DND-41 (cell line): ENCODE measurements around the gene RBM18.

Experiments used
- ATAC-seq: fragments of 200-7000 bp; cut with Tn5 transposase; 3 replicates; pipeline ENCODE4 v1.9.1; 2021; ENCODE audit warnings: low read depth; ENCODE audit not compliant: insufficient read depth
- DNase-seq: peaks from one replicate; pipeline ENCODE4 v3.0.0-alpha.2; 2020
- H2AFZ ChIP-seq: 2 replicates; pipeline ENCODE4 v1.6.0; 2012; ENCODE audit warnings: low read depth, low read length
- H3K27ac ChIP-seq: 2 replicates; pipeline ENCODE4 v1.5.1; 2012; ENCODE audit warnings: low read length, inconsistent platforms
- H3K27me3 ChIP-seq: fragments of 200-600 bp; sonication (generic); 2 replicates; pipeline ENCODE4 v1.6.0; 2012; ENCODE audit warnings: low read length, mild to moderate bottlenecking, inconsistent platforms; ENCODE audit not compliant: insufficient read depth, poor library complexity
- H3K36me3 ChIP-seq: 2 replicates; pipeline ENCODE4 v1.5.1; 2012; ENCODE audit warnings: low read length, inconsistent platforms; ENCODE audit not compliant: insufficient read depth
- H3K4me1 ChIP-seq: 2 replicates; pipeline ENCODE4 v1.5.1; 2012; ENCODE audit warnings: mild to moderate bottlenecking, low read length; ENCODE audit not compliant: insufficient read depth
- H3K4me2 ChIP-seq: 2 replicates; pipeline ENCODE4 v1.6.0; 2012; ENCODE audit warnings: mild to moderate bottlenecking, moderate library complexity, low read length, inconsistent platforms; ENCODE audit not compliant: insufficient read depth
- H3K4me3 ChIP-seq, 2 experiments: fragments of 200-600 bp in 1 of 2; shearing (Covaris generic) in 1 of 2; 2 replicates each; pipeline ENCODE4 v1.5.1; 2012 to 2016; ENCODE audit warnings: inconsistent platforms in 2 of 2, low read length in 2 of 2, mild to moderate bottlenecking in 2 of 2, low read depth in 1 of 2, moderate library complexity in 1 of 2
- H3K79me2 ChIP-seq: 2 replicates; pipeline ENCODE4 v1.6.0; 2012; ENCODE audit warnings: low read length, inconsistent platforms; ENCODE audit not compliant: insufficient read depth
- H3K9ac ChIP-seq: 2 replicates; pipeline ENCODE4 v1.6.0; 2012; ENCODE audit warnings: low read depth, mild to moderate bottlenecking, inconsistent platforms, low read length, moderate library complexity
- H3K9me3 ChIP-seq: 2 replicates; pipeline ENCODE4 v1.5.1; 2012; ENCODE audit warnings: low read length, moderate library complexity, mild to moderate bottlenecking, inconsistent platforms; ENCODE audit not compliant: insufficient read depth, severe bottlenecking
- H4K20me1 ChIP-seq: 2 replicates; pipeline ENCODE4 v1.6.0; 2012; ENCODE audit warnings: low read length; ENCODE audit not compliant: insufficient read depth
- EZH2 ChIP-seq: IDR thresholded peaks from 3 replicates; pipeline ENCODE4 v1.6.1; 2012; ENCODE audit warnings: borderline replicate concordance, low read depth, mild to moderate bottlenecking, moderate library complexity, low read length, inconsistent platforms; ENCODE audit not compliant: severe bottlenecking
- TF ChIP-seq, protein P1 (sequence below): IDR thresholded peaks from 2 replicates; pipeline ENCODE4 v1.5.1; 2012; ENCODE audit warnings: borderline replicate concordance, low read length, moderate library complexity, mild to moderate bottlenecking; ENCODE audit not compliant: poor library complexity, severe bottlenecking; ENCODE audit errors: extremely low read depth

Gene RBM18

GRCh38 chr9:122261469-122261881 lies 3.2 kb downstream of the RBM18 start:
- no peaks in the 10 kb centered on the region for H3K27me3 ChIP-seq
- ATAC-seq (no peak), DNase-seq (no peak)
- H3K4me3 ChIP-seq, result no peak overlapping the region
- no peak overlapping the region for H2AFZ ChIP-seq
- H3K27ac ChIP-seq, result no peak overlapping the region
- peaks cover 54% of the 10 kb centered on the region for H3K79me2 ChIP-seq
- H3K36me3 ChIP-seq, result peaks cover 24% of the 10 kb centered on the region
- H3K4me2 ChIP-seq, result peak overlapping the region; percentile 39; the same call in 1 of the 2 replicates
- H3K9ac ChIP-seq, result no peak overlapping the region
- TF ChIP-seq EZH2, result no peak
- TF ChIP-seq, protein P1, sequence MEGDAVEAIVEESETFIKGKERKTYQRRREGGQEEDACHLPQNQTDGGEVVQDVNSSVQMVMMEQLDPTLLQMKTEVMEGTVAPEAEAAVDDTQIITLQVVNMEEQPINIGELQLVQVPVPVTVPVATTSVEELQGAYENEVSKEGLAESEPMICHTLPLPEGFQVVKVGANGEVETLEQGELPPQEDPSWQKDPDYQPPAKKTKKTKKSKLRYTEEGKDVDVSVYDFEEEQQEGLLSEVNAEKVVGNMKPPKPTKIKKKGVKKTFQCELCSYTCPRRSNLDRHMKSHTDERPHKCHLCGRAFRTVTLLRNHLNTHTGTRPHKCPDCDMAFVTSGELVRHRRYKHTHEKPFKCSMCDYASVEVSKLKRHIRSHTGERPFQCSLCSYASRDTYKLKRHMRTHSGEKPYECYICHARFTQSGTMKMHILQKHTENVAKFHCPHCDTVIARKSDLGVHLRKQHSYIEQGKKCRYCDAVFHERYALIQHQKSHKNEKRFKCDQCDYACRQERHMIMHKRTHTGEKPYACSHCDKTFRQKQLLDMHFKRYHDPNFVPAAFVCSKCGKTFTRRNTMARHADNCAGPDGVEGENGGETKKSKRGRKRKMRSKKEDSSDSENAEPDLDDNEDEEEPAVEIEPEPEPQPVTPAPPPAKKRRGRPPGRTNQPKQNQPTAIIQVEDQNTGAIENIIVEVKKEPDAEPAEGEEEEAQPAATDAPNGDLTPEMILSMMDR, result no peak
- H3K4me1 ChIP-seq, result peaks cover 38% of the 10 kb centered on the region
- no peaks in the 10 kb centered on the region for H3K9me3 ChIP-seq
- H4K20me1 ChIP-seq, result peaks cover 5% of the 10 kb centered on the region; the same call in 1 of the 2 replicates

DNA sequence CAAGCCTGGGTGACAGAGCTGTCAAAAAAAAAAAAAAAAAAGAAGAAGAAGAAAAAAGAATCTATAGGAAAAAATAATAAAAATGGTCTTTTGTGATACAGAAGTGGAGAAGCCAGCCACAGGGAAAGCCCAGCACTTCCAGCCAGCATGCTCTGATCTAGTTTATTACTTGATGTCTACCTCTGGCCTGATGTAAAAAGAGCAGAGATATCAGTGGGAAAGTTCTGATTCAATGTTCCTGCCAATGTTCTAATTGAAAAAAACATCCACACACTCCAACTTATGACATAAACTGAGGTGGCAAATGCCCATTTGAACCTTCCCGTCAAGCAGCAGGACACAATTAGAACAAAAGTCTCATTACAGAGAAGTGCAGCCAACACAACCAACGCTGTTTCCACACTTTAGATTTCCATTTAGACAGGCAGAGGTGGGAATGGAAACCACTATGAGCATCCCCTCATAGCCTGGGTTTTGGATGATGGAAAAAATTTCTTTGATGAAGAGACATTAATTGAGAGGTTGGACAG lies 5.7 kb downstream of the RBM18 start:
- Histone ChIP-seq H3K9me3 (no peaks in the 10 kb centered on the region), H2AFZ (no peak overlapping the region), H3K27ac (no peak overlapping the region), H3K9ac (no peak overlapping the region), H3K27me3 (no peaks in the 10 kb centered on the region), H3K79me2 (peaks cover 31% of the 10 kb centered on the region), H3K4me1 (peaks cover 25% of the 10 kb centered on the region), H3K4me2 (no peak overlapping the region), H3K36me3 (peaks cover 29% of the 10 kb centered on the region), H3K4me3 (no peak overlapping the region), H4K20me1 (peaks cover 10% of the 10 kb centered on the region)
- DNase-seq (no peak), ATAC-seq (no peak)
- TF ChIP-seq EZH2, result no peak
- TF ChIP-seq, protein P1, result no peak

DNA sequence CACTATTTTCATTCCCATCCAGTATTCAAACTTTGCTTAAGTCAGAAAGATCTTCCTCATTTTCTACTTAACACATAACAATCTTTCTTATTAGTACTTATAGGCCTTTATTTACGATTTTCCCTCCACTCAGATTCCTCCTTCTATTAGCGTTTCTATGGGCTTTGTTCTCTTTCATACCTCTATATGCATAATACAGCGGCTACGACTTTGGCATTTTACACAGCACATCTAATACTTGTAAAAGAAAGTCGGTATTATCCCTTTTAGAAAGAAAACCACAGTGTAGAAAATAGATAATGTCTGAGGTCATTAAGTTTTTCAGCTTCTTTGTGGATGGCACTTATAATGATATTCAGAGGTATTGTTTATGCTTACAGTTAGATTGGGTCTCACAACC lies 8.4 kb downstream of the RBM18 start:
- Histone ChIP-seq H3K27me3 (no peaks in the 10 kb centered on the region), H3K27ac (no peak overlapping the region), H3K9me3 (no peaks in the 10 kb centered on the region), H3K4me3 (no peak overlapping the region), H3K4me1 (no peaks in the 10 kb centered on the region), H3K79me2 (peaks cover 9% of the 10 kb centered on the region; the same call in 1 of the 2 replicates), H3K9ac (no peak overlapping the region), H3K4me2 (no peak overlapping the region), H4K20me1 (peaks cover 5% of the 10 kb centered on the region), H3K36me3 (peaks cover 38% of the 10 kb centered on the region), H2AFZ (no peak overlapping the region)
- no peak for DNase-seq
- no peak for ATAC-seq
- no peak for TF ChIP-seq EZH2
- TF ChIP-seq, protein P1, result no peak

DNA sequence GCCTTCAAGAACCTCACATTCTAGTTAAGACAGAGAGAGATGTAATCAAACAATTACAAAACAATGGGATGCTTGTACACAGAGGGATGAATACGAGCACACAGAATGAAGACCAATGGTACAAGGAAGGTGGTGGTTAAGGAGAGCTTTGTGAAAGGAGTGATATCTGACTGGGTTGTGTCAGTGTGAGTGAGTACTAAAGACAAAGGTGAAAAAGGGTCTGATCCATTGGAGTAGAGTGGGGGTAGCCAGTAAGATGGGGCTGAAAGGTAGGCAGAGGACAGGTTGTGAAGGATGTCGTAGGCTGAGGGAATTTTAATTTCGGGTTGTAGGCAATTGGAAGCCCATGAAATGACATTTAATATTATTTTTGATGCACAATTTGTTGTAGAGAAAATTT lies 9.9 kb downstream of the RBM18 start:
- no peaks in the 10 kb centered on the region for H3K27me3 ChIP-seq
- TF ChIP-seq, protein P1, result no peak
- no peak for TF ChIP-seq EZH2
- peaks cover 9% of the 10 kb centered on the region; the same call in 1 of the 2 replicates for H3K79me2 ChIP-seq
- peaks cover 41% of the 10 kb centered on the region; the same call in 1 of the 2 replicates for H3K36me3 ChIP-seq
- H3K27ac ChIP-seq, result no peak overlapping the region
- DNase-seq (no peak), ATAC-seq (no peak)
- H3K4me2 ChIP-seq, result no peak overlapping the region
- no peaks in the 10 kb centered on the region for H3K9me3 ChIP-seq
- H3K9ac ChIP-seq, result no peak overlapping the region
- peaks cover 5% of the 10 kb centered on the region for H4K20me1 ChIP-seq
- no peaks in the 10 kb centered on the region for H3K4me1 ChIP-seq
- no peak overlapping the region for H3K4me3 ChIP-seq
- no peak overlapping the region for H2AFZ ChIP-seq
